Stimulated activated CD4-positive, alpha-beta T cell treated with anti-CD3 and anti-CD28 coated beads, Interleukin-2, amount 100 ng/mL, for 48 hours (primary cell): ENCODE data around the gene CCDC149.

Experiments used
- DNase-seq, 2 donors: peaks; one replicate each; pipeline ENCODE4 v3.0.0-alpha.2; 2020

CCDC149 gene

GRCh38 chr4:24877868-24878635, 34.8 kb downstream of the CCDC149 start:
- DNase-seq = no peak

- DNase-seq = no peak
Measured at GRCh38 chr4:24876431-24876830, 36.4 kb downstream of the CCDC149 start.

DNA sequence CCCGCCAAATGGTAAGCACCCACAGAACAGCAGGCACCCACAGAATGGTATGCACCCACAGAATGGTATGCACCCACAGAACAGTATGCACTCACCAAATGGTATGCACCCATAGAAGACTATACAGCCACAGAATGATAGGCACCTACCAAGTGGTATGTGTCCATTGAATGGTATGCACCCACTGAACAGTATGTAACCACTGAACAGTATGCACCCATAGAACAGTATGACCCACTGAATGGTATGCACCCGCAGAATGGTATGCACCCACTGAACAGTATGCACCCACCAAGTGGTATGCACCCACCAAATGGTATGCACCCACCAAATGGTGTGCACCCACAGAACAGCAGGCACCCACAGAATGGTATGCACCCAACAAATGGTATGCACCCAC, 40.1 kb downstream of the CCDC149 start:
- DNase-seq = no peak

- no peak for DNase-seq
Measured at GRCh38 chr4:24871210-24871609, 41.6 kb downstream of the CCDC149 start.

DNA sequence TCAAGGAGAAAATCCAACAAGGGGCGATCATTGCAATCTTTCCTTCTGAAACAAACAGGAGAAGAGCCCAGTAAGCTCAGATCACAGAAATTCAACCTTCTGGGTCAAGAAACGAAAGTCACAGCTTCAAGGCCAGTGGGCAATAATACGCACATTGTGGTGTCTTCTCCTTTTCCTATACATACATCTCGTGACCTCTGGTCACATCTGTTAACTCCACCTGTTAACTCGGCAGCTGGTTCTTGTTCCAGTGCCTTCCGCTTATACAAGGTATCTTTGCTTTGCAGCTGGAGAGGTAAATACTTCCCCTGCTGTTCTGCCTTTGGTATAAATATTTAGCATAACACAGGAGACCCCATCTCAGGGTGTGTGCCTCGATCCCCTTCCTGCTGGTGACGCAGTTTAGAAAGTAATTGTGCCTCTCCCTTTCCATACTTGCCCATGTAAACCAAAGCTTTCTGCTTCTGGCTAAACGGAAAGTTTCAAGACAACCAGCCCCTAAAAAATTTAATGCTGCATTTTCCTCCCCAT, 45.0 kb downstream of the CCDC149 start:
- DNase-seq = no peak

- DNase-seq = no peak
Measured at GRCh38 chr4:24867251-24867650, 45.6 kb downstream of the CCDC149 start.

DNA sequence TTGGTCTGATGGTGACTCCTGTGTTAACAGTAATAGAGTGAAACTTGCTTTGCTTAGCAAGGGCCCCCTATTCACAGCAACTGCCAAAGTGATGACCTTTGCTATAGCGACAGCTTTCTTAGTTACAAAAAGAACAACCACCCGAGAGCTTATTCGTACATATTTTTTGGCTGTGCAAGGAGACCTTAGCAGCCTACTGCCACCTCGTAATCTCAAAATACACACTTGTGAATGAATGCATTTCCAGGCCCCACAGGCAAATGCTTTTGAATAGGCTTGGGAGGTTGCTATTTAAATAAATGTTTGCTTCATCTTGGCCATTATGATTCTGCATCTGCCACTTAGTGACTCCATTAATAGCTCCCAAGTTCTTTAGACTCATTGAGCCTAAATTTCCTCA, 47.4 kb downstream of the CCDC149 start:
- no peak for DNase-seq

DNA sequence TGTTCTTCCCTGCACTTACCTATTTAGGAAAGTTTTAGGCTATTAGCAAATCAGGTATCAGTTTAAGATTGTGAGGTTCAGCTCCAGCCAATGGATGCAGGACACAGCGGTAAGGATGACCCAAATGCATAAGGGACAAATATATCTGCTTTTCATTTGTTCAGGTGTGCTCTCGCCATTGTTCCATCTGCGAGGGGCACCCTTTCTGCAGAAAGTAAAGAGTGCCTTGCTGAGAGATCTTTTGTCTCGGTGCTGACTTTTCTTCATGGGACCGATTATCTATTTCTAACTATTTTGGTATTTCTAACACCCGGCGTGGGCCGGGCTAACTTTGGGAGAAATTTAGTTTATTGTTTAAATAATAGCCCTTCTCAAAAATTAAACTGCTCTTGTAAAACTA, 49.0 kb downstream of the CCDC149 start:
- DNase-seq = no peak

DNA sequence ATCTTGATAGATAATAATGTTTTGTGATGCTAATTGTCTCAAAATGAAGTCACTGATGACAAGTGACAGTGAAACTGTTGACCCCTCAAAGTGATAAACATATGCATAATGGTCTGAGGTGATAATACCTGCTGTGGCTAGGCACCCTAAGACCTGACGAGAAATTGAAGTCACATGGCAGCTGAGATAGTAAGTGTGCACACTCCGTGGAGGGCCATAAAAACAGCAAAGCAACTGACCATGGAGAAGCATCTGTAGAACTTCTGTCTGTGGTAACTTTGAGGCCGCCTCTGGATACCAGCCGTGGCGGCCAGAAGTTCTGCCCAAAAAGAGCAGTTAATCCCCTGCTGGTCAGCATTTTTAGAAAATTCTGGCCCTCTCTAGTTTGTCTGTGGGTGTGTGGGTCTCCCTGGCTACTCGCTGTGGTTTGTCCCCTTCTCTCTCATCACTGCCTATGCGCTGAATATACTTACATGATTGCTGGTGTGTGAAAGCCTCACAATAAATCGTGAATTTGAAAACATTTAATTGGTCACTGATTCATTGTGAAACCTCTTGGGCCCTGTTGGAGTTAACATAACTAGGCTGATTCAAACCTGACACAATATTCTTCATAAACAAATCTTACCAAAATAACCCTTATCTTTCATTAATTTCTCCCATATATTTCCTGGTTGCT, 50.6 kb downstream of the CCDC149 start:
- no peak for DNase-seq

- DNase-seq = no peak
Measured at GRCh38 chr4:24858550-24858949, 54.3 kb downstream of the CCDC149 start.

GRCh38 chr4:24858026-24858425, 54.8 kb downstream of the CCDC149 start:
- no peak for DNase-seq

GRCh38 chr4:24856586-24856985, 56.3 kb downstream of the CCDC149 start:
- no peak for DNase-seq

DNA sequence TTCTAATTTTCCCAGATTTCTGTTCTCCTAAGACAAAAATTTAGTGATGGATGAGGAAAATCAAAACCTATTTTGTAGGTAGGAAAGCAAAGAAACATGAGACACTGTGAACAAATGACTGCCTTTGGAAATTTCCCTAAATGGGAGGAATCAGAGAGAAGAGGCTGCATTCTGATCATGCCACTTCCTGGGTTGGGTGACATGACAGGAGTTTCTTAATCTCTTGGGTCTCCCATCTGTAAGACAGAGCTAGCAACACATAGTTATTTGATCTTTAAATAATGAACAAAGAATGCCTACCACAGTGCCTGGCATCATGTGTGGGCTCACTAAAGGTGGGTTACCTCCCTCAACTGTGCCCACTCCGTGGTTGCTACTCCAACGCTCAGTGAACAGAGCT, 57.1 kb downstream of the CCDC149 start:
- DNase-seq = no peak

DNA sequence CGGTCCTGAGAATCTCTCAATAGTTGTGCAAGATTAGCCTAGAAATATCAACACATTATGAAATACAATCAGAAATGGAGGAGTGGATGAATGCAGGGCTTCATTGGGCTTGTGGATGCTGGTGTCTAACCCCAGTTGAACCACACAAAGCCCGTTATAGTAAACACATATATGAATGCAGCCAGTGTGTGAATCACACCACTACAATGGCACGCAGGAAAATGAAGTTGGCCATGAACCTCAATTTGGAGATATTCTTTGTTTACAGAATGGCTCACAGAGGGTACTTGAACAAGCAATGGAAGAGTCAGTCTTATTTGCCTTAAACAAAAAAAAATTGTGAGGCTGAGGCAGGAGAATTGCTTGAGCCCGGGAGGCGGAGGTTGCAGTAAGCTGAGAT, 59.7 kb downstream of the CCDC149 start:
- no peak for DNase-seq

DNA sequence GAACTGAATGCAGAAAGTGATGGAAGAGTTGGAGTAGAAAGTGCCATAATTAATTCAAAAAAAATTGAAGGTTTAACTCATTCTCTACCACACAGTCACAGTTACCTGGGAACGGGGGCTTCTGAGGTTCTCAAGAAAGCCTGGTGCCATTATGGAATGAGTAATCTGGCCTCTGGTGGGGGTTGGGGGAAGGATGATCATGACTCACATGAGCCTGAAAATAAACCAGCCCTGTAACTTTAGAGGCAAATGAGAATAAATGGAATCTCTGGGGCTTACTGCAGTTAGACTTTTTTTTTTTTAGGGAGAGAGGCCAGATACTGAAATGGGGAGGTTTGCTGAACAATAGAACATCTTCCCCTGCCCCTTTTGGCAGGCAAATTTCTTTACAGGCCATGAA, 62.2 kb downstream of the CCDC149 start:
- DNase-seq = no peak

DNA sequence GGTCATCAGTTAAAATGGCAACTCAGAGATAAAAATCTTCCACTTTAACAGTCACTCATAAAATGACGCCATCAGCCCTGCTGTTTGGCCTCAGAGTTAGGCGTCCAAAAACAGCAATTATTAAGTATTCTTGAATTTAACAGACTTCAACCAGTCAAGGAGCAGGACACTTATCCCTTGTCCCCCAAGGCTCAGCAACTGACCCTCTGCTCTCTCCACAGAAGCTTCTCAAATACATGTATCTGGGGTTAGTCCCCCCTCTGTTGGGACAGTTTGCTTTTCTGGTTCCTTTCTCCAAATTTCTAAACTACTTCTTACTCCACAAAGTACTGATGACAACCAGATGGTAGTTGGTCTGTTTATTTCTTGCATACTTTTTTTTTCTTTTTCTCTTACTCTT, 63.1 kb downstream of the CCDC149 start:
- no peak for DNase-seq

- no peak for DNase-seq
Measured at GRCh38 chr4:24849351-24849750, 63.5 kb downstream of the CCDC149 start.

- DNase-seq = no peak
Measured at GRCh38 chr4:24846716-24847115, 66.1 kb downstream of the CCDC149 start.

GRCh38 chr4:24845902-24846301, 66.9 kb downstream of the CCDC149 start:
- DNase-seq = no peak

DNA sequence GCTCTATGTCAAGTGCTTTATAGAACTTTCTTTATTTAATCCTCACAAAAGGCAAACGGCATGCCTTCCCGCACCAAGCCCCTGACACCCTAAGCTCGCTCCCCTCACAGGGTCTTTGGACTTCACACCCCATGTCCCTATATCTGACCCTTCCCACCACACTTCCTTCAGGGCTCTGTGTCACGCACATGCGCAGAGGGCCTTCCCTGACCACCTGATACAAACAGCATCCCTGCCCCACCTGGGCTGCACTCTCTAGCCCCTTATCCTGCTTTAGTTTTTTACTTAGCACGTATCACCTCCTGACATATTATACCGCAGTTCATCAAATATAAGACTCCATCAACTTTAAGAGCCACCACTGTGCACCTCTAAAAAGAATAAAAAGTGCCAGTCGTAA, 67.7 kb downstream of the CCDC149 start:
- no peak for DNase-seq

DNA sequence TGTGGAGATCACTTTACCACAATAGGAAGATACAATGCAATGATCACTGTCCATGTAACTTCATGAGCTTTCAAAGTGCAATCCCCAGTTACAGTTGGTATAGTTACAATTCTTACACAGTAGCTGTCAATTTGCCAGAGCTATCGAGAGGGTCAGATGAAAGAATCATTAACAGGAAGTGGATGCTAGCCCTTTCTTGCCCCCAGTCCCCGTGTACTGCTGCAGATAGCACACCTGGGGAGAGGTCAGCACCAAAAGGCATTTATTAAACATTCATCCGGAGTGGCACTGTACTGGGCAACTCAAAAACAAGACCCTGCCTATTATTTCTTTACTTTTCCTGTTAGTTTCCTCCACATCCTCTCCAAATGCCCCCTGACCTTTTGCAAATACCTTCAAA, 69.7 kb downstream of the CCDC149 start:
- DNase-seq = no peak

DNA sequence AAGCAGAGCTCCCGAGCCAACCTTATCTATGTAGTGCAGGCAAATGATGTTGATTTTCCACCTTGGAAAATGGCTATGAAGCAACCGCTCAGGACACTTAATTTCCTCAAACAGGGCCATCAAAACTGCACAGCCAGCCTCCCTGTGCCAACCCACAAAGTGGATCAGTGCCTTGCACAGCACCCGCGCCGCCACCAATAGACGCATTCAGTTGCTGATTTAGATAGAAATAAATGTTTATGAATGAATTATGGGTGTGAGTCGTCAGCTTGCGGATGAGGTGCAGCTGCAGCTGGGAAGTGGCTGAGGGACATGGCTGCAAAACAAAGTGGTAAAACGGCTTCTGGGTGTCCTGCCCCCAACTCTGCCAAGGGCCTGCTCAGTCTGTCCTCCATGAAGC, 70.5 kb downstream of the CCDC149 start:
- no peak for DNase-seq

GRCh38 chr4:24840826-24841543, 71.9 kb downstream of the CCDC149 start:
- no peak for DNase-seq

DNA sequence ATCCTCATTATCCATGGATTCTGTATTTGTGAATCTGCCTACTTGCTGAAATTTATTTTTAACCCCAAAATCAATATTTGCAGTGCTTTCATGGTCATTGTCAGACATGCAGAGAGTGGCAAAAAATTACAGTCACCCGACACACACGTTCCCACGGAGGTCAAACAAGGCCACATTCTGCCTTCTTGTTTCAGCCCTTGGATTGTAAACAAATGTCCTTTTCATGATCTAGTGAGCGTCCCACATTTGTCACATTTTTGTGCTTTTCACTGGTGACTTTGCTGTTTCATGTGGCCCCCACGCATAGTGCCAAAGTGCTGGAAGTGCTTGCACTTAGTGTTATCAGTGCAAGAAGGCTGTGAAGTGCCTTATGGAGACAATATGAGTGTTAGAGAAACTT, 72.5 kb downstream of the CCDC149 start:
- no peak for DNase-seq
